ENCODE results near the gene BRPF3. TPM values are rescaled to one million over a fixed set of nuclear protein-coding genes. Genes with fewer than 3 reads are reported as not detected.
A peak's percentile ranks its signal among the peaks of the same experiment; 100 is the strongest.

The BRPF3 gene
- total RNA-seq, 4 donors from 2014 or later = 13.2 to 21.9 (median 17.6) TPM

GRCh38 chr6:36195471-36196112 lies 952 bp upstream of the BRPF3 start:
- 15 to 24% methylated on average over 8 of the region's 8 CpGs for WGBS, 2 donors
- intact Hi-C loops (cut with DNase I; ENCODE audit: low total_unique reads) = loop anchor here (10.0 kb wide), 1 partner anchor 61 kb away; the partner anchor contains the start of gene MAPK13
- DNase-seq (ENCODE audit: low spot score in 2 of 2) = no peak
- no peak for TF ChIP-seq POLR2A (IDR thresholded peaks at IDR 0.05)
- TF ChIP-seq, protein P1, sequence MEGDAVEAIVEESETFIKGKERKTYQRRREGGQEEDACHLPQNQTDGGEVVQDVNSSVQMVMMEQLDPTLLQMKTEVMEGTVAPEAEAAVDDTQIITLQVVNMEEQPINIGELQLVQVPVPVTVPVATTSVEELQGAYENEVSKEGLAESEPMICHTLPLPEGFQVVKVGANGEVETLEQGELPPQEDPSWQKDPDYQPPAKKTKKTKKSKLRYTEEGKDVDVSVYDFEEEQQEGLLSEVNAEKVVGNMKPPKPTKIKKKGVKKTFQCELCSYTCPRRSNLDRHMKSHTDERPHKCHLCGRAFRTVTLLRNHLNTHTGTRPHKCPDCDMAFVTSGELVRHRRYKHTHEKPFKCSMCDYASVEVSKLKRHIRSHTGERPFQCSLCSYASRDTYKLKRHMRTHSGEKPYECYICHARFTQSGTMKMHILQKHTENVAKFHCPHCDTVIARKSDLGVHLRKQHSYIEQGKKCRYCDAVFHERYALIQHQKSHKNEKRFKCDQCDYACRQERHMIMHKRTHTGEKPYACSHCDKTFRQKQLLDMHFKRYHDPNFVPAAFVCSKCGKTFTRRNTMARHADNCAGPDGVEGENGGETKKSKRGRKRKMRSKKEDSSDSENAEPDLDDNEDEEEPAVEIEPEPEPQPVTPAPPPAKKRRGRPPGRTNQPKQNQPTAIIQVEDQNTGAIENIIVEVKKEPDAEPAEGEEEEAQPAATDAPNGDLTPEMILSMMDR (IDR thresholded peaks at IDR 0.05) = no peak
- H3K4me3 ChIP-seq (ENCODE audit: low read depth, poor library complexity, severe bottlenecking) = peak overlapping the region; percentile 90

DNA sequence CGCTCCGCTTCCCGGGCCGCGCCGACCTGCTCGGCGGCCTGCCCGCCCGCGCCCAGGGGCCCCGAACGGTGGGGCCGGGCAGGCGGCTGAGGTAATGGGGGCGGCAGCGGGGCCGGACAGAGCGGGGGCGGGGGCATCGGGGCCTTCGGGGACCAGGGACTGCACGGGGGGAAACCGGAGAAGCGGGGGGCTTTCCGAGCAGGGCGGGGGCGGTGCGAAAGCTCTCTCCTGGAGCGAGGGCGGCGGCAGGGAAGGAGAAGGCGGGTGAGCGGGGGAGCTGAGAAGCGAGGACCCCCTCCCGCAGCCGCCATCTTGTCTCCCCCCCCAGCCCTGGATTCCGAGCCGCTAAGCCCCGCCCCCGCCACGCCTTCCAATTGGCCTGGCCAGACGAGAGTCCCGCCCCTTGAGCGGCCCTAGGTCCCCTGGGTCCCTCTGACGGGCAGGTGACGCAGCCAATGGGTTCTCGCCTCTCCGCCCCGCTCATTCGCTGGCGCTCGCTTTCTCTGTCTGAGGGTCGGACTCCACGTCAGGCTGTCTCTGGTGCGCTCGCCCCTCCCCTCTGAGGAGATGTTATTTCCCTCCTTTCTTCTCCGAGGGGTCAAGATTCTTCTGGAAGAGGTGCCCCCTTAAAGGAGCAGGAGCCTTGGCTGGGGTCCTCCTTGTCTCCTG lies 470 bp downstream of the BRPF3 start:
- DNase-seq (ENCODE audit: low spot score in 2 of 2) = peak; percentile 97 to 100
- intact Hi-C loops (cut with DNase I; ENCODE audit: low total_unique reads) = loop anchor here (10.0 kb wide), 1 partner anchor 62 kb away; the partner anchor contains the start of gene MAPK13
- TF ChIP-seq, protein P1 (IDR thresholded peaks at IDR 0.05) = no peak
- TF ChIP-seq POLR2A (IDR thresholded peaks at IDR 0.05) = peak in 1 of 2 donors; percentile 40
- whole genome bisulfite sequencing, 2 donors = 0 to 1% methylated on average over 32 to 33 of the region's 58 CpGs
- H3K4me3 ChIP-seq (ENCODE audit: low read depth, poor library complexity, severe bottlenecking) = peak overlapping the region; percentile 90

- 41 to 49% methylated on average over 17 of the region's 17 CpGs for WGBS, 2 donors
- no peak overlapping the region for H3K4me3 ChIP-seq (ENCODE audit: low read depth, poor library complexity, severe bottlenecking)
- peak in 1 of 2 donors; percentile 88 for DNase-seq (ENCODE audit: low spot score in 2 of 2)
- intact Hi-C loops (cut with DNase I; ENCODE audit: low total_unique reads) = loop anchor here (10.0 kb wide), 1 partner anchor 63 kb away; the partner anchor contains the start of gene MAPK13
- no peak for TF ChIP-seq POLR2A (IDR thresholded peaks at IDR 0.05)
- TF ChIP-seq, protein P1 (IDR thresholded peaks at IDR 0.05) = no peak
Measured at GRCh38 chr6:36197739-36198221, 1.2 kb downstream of the BRPF3 start.

- DNase-seq (ENCODE audit: low spot score in 2 of 2) = no peak
- no peak for TF ChIP-seq POLR2A (IDR thresholded peaks at IDR 0.05)
- TF ChIP-seq, protein P1 (IDR thresholded peaks at IDR 0.05) = no peak
- no peak overlapping the region for H3K4me3 ChIP-seq (ENCODE audit: low read depth, poor library complexity, severe bottlenecking)
- intact Hi-C loops (cut with DNase I; ENCODE audit: low total_unique reads) = loop anchor here (10.0 kb wide), 1 partner anchor 64 kb away; the partner anchor contains the start of gene MAPK13
- WGBS, 2 donors = 95 to 98% methylated on average over 9 of the region's 9 CpGs
Measured at GRCh38 chr6:36198986-36199385, 2.4 kb downstream of the BRPF3 start.

- intact Hi-C loops (cut with DNase I; ENCODE audit: low total_unique reads) = no loop called here
- TF ChIP-seq POLR2A (IDR thresholded peaks at IDR 0.05) = no peak
- TF ChIP-seq, protein P1 (IDR thresholded peaks at IDR 0.05) = no peak
- H3K4me3 ChIP-seq (ENCODE audit: low read depth, poor library complexity, severe bottlenecking) = no peak overlapping the region
- no peak for DNase-seq (ENCODE audit: low spot score in 2 of 2)
- 93 to 96% methylated on average over 19 of the region's 19 CpGs for WGBS, 2 donors
Measured at GRCh38 chr6:36200154-36200891, 3.8 kb downstream of the BRPF3 start.
